Hair follicle dermal papilla cell (primary cell): ENCODE results near the gene SPINK13. TPM values are rescaled to one million over a fixed set of nuclear protein-coding genes. Genes with fewer than 3 reads are reported as not detected.

ENCODE experiments used
- small RNA-seq: library from RNA; depleted of rRNA; stranded (forward); fragments of <200 nt; gene quantifications from one replicate; pipeline ENCODE3, GENCODE V24; 2012
- total RNA-seq: library from RNA; depleted of rRNA; stranded (reverse); fragments of >200 nt; gene quantifications from 2 replicates; pipeline ENCODE4 v1.2.3, GENCODE V29; 2012

SPINK13 gene, protein sequence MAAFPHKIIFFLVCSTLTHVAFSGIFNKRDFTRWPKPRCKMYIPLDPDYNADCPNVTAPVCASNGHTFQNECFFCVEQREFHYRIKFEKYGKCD
- total RNA-seq: not detected in 2 replicates

DNA sequence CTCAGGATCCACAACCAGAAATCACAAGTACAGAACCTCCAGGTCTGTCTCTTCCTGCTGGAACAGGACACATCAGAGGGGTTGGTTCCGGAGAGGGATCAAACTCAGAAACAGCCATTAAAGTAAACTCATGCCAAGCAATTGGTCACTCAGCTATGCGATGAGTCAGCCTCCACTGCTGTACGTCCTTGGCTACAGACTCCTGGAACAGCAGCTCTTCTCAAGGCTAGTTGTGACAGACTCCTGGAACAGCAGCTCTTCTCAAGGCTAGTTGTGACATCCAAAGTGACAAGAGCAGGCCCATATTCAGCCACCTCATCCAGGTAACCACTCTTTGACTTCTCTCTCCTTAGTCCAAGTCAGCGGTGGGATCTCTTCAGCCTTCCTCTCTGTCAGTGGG lies at the start of gene SPINK13:
TSS of gene SPINK13 (plus strand) at position 229 of the 400 bp plus-strand sequence. CDS start 1,279 bp downstream, outside the sequence.

DNA sequence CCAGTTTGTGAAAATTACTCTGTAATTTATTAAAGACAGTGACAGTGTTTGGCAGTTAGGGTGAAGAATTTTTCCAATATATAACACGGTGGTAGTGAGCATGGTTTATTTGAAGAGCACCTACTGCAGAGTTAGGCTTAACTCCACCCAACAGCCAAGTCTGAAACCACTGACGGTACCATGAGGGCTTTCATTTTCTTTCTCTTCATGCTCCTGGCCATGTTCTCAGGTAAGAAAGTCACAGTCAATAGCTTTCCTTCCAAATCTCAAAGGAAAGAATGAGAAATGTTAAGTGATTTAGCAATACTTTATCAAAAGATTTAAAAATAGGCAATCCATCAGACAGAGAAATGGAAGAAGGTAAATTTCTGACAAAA lies 30.2 kb upstream of the SPINK13 start, which contains the start of gene MARCOL:
TSS of gene MARCOL (plus strand) at position 108 of the 377 bp plus-strand sequence. CDS start at position 181, 73 bp downstream.

DNA sequence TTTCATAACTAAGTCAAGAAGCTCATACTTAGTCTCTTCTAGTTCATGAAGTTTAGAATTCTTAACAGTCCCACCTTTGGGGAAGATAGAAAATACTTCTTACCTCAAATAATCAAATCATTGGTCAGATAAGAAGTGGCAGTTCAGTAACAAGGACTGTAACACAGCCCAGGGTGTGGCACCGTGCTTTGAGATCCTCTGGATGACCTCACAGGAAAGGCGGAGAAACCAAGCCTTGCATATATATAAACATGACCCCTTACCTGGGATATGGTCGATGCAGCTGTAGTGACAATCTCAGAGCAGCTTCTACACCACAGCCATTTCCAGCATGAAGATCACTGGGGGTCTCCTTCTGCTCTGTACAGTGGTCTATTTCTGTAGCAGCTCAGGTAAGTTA lies 43.6 kb downstream of the SPINK13 start, which contains the start of gene SPINK7:
TSS of gene SPINK7 (plus strand) at position 271 of the 400 bp plus-strand sequence. CDS start at position 332, 61 bp downstream.

DNA sequence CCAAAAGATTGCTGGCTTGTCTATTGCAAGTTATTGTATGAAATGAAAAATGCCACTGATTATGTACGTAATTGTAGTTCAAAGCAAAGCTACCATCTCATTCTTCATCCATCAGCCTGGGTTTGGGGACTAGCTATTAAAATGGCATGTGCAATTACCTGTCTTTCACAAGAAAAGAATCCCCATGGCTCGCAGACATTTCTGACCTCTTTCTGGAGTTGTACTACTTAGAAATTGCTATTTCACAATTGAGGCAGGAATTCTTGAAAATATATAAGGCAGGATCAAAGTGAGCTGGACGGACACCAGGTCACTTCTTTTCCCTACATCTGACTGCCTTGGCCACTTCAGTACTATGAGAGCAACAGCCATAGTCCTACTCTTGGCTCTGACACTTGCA lies 66.7 kb downstream of the SPINK13 start, which contains the start of gene SPINK9:
TSS of gene SPINK9 (plus strand) at position 301 of the 400 bp plus-strand sequence. CDS start at position 356, 55 bp downstream.

Small RNAs within 50 kb of the gene (small RNA-seq; reads per million reads assigned to genes)
- not detected for gene HMGN1P16

Other genes with a start within 250 kb of the SPINK13 start
- gene SPINK5, start 204.8 kb upstream of the SPINK13 start, total RNA-seq: under 0.01 TPM in 1 of 2 replicates, not detected in the other
- not detected in 2 replicates for gene SPINK14, start 100.2 kb upstream of the SPINK13 start, total RNA-seq
- not detected in 2 replicates for gene SPINK6, start 65.8 kb upstream of the SPINK13 start, total RNA-seq
- not detected in 2 replicates for gene MARCOL, start 30.3 kb upstream of the SPINK13 start, total RNA-seq
- gene SPINK7, start 43.6 kb downstream of the SPINK13 start, total RNA-seq: not detected in 2 replicates
- gene SPINK9, start 66.8 kb downstream of the SPINK13 start, total RNA-seq: not detected in 2 replicates
- gene FBXO38, start 115.2 kb downstream of the SPINK13 start, total RNA-seq: 63.6 and 76.6 TPM in 2 replicates